HG02588 (cell line): Measurements from ENCODE around the gene IKZF1.

ENCODE experiments used
- ATAC-seq: cut with Tn5 transposase; IDR thresholded peaks from one replicate; pipeline ENCODE4 v1.9.1; 2021; ENCODE audit warnings: mild to moderate bottlenecking, moderate library complexity; ENCODE audit not compliant: unreplicated experiment

IKZF1 gene

DNA sequence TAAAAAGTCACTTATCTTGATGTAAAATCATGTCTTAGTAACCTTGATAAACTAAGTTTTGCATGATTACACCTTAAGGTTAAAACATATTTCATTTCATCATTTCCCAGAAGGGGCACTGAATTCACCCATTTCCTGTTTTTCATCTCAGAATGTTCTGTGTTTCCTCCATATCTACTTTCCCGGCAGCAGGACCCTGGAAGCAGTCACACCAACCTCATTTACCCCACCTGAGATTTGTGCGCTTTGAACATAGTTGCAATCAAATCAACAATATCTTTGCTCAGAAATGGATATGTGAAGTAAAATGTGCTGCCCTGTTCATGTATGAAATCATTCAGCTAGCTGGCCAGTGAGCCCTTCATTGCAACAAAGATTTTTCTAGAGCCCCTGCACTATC lies 46.8 kb downstream of the IKZF1 start:
- no peak for ATAC-seq

DNA sequence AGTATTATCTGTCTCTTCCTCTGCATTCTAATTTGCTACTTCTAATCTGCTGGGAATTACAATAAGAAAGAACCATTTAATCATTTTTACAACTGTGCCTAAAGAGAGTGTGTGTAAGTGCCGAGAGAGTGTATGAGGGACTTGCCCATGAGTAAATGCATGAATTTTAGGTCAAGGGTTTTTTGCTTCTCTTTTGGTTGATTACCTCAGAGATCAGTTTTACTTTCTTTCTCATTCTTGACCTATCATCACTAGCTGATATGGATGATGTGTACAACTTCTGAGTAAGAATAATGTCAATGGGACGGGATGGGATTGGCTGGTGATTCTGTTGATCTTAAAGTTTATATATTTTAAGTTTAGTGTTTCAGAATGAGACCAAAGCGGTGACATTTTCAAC lies 47.8 kb downstream of the IKZF1 start:
- peak; percentile 79 for ATAC-seq

DNA sequence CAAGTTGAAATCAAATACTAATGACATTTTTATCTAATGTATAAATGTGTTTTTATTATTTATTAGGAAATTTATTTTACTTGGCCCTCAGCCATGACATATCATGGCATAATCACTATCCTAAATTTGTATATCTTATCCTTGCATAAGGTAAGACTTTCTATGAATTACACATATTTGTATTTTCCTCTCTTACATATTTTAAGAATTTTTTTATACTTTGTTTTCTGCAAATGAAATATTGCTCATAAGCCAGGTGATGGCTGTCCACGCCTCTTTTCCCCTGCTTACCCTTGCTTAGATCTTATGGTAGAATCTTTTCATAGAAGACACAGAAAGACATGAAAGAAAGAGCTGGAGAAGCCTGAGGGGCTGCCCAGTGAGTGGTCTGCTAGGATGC lies 48.2 kb downstream of the IKZF1 start:
- no peak for ATAC-seq

DNA sequence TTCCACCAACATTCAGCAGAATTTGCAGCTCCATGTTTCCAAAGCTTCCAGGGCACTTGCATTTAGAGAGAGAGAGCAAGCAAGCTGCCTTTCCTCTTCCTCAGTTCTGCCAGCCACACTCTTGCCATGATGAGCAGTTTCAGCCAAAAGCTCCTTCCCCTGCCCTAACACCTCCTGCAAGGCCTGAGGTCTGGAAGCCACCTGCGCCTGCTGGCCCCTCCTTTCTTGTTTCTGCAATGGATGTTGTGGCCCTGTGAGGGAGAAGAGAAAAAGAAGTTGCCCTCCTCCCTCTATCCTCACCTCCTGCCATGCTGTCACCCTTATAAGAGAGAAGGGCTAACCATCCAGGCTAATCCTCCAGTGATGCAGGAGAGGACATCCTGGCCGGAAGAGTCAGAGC lies 48.7 kb downstream of the IKZF1 start:
- ATAC-seq, result no peak

DNA sequence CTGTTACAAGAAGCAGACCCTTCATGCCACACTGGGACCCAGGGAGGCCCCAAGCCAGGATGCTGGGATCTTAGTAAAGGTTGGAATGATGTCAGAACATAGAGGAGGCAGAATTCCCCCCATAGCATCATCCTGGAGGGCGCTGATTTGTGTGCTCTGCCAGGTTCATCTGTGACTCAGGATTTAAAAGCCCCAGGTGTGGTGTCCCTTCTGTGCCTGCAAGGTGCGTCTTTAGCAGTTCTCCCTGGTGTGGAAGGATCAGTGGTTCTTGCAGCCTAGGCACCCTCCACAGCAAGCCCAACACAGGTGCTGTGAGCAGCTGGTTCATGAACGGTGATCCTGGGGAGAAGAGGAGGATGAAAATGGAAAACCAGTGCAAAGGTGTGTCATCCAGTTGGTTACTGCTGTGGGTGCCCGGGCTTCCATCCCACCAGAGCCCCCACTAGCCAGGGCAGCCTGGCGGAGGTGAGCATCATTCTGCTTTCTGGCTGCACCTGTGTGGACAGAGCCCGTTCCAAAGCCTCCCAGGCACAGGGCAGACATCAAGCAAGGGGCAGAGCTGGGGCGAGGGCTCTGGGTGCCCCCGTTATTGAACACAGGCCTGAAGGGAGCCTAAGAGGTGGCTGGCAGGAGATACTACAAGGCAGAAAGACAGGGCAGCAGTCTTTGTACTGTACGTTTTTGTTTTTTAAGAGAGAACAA lies 49.5 kb downstream of the IKZF1 start:
- no peak for ATAC-seq

DNA sequence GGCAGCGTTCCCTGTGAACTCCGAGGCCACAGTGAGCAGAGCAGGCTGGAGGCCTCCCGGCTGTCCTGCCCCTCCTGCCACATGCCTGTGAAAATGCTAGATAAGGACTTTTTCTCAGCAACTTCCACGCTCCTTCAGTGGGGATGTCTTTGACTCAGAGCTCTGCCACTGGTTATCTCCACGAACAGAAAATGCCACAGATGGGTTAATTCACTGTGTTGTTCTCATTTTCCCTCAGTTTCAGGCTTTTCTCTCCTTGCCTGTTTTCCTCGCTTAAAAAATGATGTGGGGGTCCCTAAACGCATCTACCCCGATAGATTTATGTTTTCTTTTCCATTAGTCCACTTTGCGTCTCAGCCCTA lies 51.3 kb downstream of the IKZF1 start:
- no peak for ATAC-seq

DNA sequence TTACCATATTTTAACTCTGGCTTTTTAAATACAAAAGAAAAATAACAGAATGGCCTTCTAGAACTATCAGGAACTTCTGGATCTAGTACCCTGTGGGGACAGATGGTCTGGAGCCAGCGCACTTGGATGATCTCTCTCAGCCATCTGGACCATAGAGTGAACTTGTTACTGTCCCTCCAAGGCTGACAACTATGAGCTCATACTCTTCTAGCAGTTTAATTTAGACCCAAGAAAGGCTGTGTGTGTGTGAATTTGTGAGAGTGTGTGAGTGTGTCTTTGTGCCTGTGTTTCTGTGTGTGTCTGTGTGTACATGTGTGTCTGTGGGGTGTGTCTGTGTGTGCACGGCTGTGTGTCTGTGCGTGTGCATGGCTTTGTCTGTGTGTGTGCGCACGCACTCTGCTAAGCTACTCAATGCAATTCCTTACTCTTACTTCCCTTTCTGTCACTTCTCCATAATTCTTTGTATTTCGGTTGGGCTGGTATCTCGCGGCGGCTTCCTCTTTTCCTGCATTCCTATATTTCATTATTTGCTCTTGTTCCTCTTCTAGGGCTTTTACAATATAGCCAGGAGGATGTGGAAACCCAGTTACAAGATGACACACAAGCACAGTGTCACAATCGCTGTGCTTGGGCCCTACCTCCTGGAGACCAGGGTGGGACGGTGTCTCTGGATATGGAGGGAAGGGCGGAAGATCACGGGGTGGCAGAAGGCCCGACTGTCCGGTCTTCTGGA lies 51.9 kb downstream of the IKZF1 start:
- no peak for ATAC-seq

DNA sequence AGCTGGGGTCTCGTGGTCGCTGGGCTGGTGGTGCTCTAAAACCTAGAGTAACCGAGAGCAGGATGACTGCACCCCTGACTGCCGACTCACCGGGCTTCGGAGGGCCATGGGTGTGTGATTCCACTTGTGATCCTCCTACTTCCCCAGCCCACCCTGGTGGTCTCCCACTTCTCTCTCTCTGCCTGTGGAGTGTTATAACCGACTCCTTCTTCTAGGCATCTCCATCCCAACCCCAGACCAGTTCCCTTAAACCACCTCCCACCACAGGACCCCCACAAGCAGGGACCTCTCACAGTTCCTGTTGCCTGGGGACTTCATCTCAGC lies 52.4 kb downstream of the IKZF1 start:
- ATAC-seq, result no peak

DNA sequence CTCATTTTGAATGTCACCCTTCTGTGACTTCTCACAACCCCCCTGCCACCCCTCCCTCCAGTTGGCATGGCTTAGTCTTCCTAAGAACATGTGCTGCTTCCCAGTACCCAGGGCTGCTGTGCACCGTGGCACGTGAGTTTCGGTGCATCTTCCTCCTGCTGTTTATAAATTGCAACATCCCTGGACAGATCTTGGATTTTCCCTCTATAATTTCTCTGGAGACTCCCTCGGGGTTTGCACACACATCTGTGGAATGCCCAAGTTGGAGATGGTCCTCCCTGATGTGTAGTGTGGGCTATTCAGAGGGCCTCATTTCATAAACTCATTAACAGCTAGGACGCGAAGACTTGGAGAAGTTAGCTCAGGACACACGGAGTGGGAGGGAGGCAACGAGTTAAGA lies 52.9 kb downstream of the IKZF1 start:
- ATAC-seq, result no peak

DNA sequence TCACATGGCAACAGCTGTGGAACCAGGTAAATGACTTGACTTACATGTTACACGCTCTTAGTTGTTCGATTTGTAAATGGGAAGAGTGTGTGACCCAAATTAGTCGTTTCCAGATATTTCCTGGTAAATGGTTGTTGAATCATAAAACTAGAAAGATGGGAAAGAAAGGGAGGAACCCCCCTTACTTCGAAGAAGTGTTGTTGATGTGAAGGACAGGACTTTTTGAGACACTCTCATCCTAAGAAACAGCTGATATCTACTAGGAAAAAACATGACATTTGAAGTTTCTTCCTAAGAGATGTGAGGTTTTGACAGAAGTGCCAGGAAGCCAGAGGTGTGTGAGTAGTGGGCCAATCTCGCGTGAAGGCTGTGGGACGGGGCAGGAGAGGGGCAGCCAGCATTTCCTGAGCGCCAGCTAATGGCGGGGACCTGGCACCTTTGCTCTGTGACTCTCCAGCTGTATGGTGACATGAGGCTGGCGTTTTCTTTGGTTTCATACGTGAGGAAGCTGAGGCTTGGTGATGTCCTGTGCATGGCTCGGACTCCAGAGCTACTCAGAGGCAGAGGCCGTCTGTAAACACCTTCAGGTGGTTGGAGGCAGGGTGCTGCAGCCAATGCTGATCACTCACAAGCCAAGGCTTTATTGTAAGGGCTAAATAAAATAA lies 53.7 kb downstream of the IKZF1 start:
- ATAC-seq, result no peak

DNA sequence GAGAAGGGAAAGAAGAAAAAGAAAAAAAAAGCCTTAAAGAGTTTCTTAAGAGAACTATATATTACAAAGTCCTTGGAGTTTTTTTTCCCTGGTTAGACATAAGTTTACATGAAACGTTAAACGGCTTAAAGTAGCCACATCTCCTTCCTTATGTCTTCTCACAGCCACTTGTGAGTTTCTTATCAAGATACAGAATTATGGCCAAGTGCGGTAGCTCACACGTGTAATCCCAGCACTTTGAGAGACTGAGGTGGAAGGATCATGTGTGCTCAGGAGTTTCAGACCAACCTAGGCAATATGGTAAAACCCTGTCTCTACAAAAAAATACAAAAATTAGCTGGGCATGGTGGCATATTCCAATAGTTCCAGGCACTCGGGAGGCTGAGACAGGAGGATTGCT lies 54.3 kb downstream of the IKZF1 start:
- no peak for ATAC-seq

DNA sequence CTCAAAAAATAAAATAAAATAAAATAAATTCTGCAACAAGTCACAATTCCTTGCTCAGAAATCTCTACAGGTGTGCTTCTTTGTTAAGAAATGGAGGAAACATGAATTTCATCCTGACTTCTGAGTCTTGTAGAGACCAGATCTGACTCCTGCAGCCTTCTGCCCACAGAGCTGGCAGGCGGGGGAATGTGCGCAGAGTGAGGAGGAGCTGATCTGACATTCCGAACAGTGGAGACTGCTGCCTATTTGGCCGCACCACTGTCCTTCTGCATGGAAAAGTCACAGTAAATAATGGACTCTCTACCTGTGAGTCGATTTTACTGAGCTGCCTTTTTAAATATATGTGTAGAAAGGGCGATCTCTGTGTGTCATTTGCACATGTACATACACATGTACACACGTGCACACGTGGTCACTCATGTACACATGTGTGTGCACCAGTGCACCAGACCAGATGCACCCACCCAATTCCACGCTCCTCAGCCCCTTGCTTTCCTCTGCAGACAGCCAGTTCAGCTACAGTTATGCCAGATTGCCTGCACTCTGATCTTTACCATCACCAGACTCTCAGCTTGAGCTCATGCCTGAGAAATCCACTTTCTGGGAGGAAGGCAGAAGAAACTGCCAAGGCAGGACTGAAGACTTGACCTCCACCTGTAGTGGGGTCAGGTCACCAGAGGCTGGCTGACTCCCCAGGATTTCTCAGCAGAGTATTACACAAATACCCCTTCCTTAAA lies 54.9 kb downstream of the IKZF1 start:
- no peak for ATAC-seq

DNA sequence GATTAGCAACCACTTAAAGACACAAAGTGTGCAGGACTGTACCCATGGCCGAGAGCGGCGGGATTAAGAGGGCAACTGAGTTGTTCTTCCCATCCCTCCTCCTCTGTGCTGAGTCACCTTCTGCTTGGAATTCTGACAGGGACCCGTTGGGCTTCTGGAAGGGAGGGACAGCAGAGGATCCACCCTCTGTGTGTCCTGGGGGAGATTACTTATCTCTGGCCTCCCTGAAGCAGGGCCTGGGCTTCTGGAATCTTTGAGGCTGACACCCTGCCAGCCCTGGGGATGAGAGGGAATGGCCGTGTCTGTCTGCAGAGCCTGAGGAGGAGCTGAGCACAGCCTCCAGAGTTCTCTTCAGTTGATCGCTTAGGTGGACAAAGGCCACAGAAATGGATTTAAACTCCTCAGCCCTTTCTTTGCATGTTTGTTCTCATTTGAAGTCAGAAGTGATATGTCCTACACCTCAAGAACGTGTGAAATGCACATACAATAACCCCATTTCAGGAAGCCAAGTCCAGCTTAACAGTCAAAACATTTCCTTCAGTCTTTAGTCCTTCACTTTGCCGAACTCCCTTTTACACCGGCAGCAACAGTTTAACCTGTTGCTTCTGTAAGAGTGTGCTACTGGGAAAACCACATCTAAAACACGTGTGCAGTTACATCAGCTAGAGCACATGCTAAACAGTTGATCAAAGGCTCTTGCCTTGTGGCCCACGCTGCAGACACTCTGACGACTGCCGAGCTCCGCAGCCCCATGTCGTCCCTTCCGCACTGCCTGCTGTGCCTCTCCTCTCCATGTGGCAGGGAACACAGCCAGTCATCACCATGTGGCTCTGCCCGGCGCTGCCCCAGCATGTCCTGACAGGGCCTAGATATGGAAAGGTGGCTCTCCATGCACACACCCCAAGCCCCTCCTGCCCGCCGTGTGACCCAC lies 55.7 kb downstream of the IKZF1 start:
- ATAC-seq, result no peak

DNA sequence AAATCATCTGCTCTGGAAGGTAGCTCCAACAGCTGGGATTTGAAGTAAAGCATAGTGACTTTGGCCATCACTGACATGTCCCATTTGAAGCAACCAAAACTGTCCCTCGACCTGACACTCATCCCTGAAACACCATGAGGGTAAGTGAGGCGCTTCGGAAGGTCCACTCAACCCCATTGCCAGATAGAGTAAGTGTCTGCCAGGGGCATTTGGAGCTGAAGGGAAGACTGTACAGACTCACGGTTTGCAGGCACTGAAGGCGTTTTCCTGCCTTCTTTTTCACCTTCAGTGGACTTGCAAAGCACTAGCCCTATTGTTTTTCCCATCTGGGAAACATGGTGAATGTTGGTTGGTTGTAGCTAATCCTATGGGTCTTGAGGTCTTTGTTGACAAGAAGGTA lies 57.6 kb downstream of the IKZF1 start:
- no peak for ATAC-seq

DNA sequence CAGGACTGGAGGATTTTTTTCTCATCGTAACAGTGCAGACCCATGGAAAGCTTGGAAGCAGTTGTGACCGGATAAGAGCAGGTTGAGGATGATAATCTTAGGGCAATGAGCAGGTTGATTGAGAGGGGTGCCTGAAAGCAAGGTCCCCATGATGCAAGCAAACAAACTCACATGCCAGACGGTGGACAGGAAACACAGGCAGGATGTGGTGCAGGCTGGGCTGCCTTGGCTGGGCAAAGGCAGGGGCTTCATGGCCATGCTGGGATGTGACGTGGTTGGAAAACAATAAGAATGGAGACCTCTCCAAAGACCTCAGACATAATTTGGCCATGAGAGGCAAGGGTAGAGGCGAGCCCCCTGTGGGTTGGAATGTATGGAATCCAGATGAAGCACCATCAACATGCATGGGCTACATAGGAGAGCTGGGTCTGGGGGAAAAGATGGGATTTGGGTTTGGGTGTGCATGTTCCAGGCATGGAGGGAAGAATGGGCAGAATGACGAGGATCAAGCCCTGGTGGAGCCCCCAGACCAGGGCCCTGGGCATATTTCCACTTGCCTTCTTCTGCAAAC lies 58.3 kb downstream of the IKZF1 start:
- no peak for ATAC-seq

DNA sequence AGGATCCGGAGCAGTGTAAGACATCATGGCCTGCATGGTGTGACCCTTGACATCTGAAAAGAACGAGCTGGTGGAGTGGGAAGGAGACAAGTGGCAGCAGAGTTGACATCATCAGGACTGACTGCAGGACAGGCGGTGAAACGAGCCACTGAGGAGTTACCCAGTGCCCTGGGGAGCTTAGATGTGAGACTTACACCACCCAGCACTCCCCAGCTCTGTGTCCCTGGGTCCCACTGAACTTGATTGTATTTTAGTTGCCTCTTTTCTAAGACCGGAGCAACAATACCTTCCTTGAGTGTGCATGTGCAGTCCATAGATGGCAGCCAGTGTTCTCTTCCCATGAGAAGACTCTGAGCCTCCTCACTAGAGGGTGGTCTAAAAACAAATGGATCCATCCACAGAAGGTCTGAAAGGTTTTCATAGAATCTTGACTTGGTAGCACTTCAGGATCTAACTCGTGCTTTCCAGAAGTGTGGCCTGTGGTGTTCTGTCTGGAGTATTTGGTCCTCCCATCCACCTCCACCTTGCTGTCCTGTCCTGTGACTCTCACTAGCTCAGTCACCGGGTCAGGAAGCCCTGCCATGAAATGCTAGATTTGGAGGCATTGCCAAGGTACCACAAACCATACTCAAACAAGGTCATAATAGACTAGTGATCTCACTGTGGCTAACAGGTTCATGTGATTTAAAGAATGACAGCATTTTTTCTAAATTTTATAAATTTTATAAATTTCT lies 59.0 kb downstream of the IKZF1 start:
- ATAC-seq, result no peak

DNA sequence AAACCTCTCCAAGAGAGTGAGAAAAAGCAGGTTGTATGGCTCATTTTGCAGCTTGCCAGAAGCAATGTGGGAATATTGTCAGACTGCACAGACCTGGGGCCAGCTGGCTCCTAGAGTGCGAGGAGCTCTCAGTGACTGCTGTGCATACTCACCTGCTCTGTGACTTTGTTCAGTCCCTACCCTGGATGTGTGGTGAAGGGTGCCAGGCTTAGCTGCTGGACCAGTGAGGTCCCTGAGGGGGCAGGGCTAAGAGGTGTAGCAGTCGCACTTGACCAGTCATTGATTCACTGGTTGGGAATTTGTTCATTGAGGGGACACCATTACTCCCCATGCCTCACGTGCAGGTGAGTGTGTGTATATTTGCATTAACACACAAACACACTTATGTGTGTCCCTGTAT lies 60.1 kb downstream of the IKZF1 start:
- no peak for ATAC-seq

DNA sequence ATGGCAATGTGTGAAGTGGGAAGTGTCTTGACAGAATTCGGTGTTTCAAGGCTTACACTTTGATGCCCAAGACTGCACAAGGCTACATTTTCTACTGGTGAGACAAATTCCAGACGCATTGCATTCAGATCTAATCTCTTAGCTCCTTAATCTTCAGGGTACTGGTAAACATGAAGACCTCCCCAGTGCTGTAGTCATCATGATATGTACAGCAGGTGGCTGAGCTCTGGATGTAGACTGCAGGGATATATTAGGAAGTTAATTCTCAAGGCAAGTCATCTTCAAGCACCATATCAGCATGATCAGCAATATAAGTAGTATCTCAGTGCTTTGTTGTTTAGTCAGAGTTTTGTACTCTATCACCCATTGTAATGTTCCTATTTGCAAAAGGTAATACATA lies 61.8 kb downstream of the IKZF1 start:
- ATAC-seq, result no peak

DNA sequence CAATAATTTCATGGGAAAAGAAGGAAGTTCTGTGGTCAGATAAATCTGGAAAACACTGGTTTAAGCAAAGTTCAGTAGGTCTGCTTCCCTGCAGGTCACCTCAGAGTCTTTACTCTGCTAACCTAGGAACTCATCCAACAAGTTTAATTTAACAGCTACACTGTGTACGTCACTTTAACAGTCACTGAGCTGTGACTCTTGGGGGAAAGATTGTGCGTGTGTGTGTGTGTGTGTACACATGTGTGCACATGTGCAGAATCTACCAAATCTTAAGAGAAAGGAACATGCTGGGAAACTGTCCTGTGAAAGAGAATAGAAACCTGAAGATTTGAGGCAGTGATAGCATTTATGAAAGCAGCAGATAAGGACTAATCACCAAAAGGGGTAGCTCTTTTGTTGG lies 62.6 kb downstream of the IKZF1 start:
- ATAC-seq, result no peak

DNA sequence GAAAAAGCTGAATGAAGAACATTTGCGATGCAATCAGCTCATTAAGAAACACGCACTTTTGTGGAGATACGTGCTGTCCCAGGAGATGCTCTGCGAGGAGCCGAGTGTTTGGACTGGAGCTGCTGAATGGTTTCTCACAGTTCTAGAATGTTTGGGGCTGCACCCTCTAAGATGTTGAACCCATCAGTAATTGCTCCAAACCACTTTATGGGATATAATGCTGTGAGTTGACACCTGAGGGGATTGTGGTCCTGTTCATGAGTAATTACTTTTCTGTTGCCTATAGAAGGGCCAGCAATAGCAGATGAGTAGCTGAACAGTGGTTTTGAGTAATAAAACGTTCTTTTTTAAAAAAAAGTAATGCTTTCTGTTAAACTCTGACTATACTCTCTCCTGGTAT lies 63.1 kb downstream of the IKZF1 start:
- ATAC-seq, result no peak
